NCI-H1417 treated with DMSO at 0.1 percent for 48 hours (cell line): ENCODE measurements around the gene MTTP.

Source experiments
- DNase-seq: peaks from one replicate; lab custom pipeline; 2025; lab: John Stamatoyannopoulos, UW

MTTP gene

DNA sequence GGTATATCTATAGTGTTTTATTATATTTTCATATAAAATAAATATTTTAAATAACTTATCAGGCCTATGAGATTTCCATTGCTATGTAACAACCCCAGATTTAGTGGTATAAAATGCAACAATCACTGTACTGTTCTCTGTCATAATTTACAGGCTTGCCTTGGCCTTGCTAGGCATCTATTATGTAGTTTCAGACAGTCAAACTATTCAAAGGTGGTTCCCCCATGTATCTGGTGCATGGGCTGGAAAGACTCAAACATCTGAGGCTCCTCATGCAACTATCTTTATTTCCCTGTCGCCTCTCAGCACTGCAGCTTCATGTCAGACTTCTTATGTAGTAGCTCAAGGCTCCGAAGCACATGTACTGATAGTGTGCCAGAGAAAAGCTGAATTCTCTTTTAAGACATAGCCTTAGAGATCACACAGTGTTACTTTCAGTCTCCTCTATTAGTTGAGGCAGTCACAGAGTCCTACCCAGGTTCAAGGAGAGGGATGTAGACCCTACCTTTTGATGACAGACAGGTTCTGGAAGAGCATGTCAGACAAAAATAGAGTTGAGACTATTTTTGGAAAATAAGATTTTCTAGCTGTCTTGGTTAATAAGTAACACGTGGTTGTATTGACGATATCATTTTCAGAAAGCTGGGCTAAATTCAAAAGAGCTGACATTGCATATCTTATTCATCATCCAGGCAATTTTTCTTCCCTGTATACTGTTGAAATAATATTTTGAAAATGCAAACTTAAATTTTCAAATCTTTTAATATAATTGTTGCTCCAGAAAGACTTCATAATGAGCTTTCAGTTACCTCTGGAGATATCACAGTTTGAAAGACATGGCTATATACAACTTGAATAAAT lies 19.4 kb downstream of the MTTP start:
- DNase-seq = no peak

DNA sequence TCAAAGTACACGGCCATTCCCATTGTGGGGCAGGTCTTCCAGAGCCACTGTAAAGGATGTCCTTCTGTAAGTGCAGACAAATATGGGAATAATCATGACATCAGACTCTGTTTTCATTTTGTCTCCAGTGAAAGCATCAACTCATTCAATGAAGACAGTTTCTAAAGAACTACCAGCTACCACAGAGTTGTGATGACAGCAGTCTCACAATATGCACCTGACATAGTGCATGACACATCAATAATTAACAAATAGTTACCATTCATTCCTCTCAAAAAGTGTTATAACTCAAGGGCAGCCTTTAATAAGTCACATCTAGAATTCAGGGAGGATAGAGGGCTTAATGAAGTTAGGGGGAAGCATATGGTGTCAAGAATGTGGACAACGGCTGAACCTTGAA lies 20.2 kb downstream of the MTTP start:
- no peak for DNase-seq

DNA sequence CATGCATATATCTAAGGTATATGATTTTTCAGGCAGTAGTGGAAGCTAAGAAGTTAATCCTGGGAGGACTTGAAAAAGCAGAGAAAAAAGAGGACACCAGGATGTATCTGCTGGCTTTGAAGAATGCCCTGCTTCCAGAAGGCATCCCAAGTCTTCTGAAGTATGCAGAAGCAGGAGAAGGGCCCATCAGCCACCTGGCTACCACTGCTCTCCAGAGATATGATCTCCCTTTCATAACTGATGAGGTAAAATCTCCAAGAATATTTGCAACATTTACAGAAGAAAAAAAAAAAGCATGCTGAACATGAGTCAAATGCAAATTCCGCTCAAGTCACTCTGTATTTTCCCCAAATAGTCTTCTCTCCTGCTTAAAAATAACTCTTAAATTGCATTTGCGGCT lies 32.1 kb downstream of the MTTP start:
- DNase-seq = no peak

GRCh38 chr4:99608417-99608816 lies 33.8 kb downstream of the MTTP start:
- no peak for DNase-seq

DNA sequence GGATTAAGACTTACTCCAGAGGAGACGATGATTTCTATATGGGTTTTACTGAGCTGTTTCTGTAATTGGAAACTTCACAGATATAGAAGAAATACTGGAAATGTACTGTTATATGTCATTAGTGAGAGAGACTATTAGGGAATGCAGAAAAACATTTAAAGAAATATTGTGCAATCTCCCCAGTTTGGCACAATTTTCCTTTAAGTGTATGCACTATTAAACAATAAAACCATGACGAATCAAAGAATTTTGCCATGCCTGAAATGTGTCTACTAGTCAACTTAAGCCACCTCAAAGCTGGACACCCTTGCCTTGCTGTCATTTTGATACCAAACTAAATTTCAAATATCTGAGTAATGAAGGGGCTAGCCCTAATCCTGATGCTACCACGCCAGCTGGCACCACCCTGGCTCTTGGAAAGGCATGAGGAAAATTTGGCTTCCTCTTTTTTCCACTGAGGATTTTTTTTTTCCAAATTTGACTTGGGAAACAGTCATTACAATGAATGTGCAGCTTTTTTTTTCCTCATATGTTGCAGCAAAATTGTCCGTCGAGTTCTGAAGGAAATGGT lies 36.1 kb downstream of the MTTP start:
- DNase-seq = no peak

DNA sequence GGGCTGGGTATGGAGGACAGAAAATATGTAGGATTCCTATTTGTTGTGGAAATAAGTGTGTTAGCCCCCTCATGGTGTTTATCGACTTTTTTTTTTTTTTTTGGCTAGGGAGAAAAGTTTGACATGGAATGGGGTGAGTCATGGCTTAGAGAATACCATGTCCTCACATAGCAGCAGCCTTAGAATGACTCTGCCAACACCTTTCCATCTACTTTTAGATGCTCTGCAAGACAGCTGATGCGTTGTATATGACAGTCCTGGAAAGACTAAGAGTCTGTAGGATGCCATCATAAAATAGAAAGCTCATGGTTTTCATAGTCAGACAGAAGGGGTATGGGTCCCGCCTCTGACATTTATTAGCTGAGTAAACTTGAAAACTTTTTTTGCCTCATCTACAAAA lies 37.7 kb downstream of the MTTP start:
- no peak for DNase-seq

DNA sequence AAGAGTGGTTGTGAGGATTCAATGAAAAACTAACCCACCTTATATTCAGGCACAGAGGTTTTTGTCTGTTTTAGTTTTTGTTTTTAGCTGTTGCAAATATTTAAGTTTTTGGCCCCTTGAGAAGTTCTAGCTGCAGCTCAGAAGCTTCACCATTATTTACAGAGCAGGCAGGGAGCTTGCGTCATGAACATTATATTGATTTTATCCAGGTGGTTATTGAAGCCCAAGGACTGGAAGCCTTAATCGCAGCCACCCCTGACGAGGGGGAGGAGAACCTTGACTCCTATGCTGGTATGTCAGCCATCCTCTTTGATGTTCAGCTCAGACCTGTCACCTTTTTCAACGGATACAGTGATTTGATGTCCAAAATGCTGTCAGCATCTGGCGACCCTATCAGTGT lies 38.1 kb downstream of the MTTP start:
- DNase-seq = no peak

DNA sequence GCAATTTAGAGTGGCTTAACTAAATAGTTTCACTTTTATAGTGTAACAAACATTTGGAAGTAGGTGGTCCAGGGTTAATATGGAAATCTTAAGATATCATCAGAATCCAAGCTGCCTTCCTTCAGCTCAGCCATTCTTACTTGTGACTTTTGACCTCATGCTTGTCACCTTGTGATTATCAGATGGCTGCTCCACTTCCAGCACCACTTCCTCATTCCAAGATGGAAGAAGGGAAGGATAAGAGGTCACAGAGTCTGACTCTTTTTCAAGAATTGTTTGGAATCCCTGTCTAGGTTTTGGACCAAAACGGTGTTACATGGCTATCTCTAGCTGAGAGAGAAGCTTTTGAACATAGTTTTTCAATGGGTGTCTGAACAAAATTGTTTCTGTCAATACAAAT lies 39.9 kb downstream of the MTTP start:
- DNase-seq = no peak

DNA sequence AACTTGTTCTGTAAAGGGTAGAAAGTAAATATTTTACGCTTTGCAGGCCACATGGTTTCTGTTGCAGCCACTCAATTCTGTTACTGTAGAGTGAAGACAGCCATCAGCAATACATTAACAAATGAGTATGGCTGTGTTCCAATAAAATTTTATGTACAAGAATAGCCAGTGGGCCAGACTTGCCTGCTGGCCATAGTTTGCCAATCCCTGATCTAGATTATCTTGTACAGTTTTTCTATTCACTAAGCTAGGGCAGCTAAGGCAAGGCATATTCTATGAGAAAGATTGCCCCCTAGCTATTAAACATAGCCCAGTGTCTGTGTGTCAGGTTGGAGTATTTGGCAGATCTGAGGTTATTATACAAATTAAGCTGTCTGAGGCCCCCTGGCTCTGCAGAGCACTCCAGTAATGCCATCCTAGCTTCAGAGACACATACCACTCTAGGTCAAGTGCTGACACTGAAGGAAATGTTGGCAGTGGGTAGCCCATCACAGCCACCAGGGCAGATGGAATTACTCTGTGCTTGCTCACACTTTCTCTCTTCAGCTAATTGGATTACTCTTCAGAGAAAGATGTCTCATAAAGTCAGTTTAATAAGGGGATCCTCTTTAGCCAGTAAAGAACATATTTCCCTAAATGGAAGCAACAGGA lies 40.7 kb downstream of the MTTP start:
- DNase-seq = no peak

DNA sequence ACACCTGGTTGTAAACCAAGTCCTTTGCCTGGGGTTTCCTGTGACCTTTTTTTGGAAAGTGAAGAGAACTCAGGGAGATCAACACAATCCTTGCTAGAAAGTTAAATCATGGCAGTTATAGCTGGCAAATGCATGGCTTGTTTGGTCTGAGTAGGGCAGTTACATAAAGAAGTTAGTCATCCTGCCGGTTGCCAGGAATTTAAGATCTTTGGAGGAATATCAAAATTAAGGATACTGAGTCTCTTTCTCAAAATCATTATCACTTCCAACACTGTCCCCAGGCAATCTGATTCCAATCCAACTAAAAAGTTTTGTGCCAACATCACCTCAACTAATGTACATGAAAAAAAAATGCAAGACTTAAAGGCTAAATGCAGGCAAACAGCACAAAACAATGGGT lies 42.8 kb downstream of the MTTP start:
- no peak for DNase-seq

- no peak for DNase-seq
Observed at GRCh38 chr4:99622341-99622740, 47.7 kb downstream of the MTTP start.

- no peak for DNase-seq
Observed at GRCh38 chr4:99624141-99624719, 49.6 kb downstream of the MTTP start.

DNA sequence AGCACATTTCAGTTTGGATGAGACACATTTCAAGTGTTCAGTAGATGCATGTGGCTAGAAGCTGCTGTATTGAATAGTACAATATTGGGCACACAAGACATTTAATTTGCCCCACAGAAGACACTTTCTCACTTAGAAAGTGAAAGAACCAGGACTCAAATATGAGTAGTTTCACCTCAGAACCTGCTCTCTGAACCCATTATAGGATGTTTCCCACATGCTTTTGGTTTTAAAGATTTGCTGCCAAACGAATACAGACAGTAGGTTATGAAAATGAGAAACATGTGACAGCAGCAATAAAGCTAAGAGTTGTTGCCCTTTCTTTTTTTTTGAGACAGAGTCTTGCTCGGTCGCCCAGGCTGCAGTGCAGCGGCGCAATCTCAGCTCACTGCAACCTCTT lies 50.7 kb downstream of the MTTP start:
- DNase-seq = no peak

DNA sequence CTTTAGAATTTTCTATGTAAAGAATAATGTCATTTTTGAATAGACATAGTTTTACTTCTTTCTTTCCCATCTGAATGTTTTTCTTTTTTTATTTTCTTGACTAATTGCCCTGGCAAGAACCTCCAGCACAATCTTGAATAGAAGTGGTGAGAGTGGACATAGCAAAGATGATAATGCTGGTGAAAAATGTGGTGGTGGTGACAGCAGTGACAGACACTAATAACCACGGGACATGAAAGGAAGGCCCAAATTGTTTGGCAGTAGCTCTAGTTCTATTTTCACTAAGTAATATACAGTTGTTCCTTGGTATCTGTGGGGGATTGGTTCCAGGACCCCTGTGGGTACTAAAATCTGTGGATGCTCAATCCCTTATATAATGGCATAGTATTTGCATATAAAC lies 53.4 kb downstream of the MTTP start:
- no peak for DNase-seq

DNA sequence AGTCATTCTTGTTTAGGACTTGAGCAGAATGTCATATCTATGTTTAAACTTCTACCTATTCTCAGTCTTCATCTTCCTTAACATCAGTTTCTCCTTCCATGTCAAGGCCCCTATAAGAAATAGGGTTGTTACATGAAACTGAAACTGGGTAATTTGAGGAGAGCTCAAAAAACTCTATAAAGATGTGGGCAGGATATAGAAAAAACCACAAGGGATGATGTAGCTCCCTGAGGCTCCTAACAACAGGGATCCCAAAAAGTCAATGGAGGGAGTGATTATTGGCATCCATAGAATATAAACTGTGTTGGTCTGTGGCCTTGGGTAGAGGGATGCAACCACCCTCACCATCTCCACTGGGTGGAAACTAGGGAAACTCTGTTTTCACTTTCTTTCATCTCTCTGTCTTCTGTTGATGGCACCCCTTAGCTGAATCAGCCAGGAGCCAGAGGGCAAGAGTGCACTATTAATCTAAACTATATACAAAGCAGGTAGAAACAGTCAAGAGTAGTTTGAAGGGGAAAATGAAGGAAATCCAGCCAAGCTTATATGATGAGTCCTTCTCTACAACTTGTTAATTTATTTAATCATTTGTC lies 55.4 kb downstream of the MTTP start:
- DNase-seq = no peak

GRCh38 chr4:99630857-99631360 lies 56.3 kb downstream of the MTTP start:
- DNase-seq = no peak

DNA sequence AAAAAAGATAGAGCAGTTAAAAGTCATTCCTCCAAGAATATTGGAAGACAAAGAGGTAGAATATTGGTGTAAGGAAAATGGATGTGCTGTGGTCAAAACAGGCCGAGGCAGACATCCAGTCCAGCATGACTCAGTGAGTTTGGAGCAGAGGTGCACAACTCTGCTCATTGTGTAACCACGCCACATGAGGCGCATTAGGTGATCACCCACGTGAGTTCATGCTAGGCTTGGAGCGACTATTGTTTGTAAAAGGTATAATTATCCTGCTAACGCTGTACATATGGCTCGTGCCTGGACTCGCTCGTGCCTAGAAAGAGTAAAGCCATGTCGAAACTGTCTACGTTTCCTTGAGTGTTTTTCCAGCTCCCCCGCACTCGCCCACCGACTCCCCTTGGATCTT lies 59.1 kb downstream of the MTTP start:
- no peak for DNase-seq

- no peak for DNase-seq
Observed at GRCh38 chr4:99634742-99635360, 60.2 kb downstream of the MTTP start.

DNA sequence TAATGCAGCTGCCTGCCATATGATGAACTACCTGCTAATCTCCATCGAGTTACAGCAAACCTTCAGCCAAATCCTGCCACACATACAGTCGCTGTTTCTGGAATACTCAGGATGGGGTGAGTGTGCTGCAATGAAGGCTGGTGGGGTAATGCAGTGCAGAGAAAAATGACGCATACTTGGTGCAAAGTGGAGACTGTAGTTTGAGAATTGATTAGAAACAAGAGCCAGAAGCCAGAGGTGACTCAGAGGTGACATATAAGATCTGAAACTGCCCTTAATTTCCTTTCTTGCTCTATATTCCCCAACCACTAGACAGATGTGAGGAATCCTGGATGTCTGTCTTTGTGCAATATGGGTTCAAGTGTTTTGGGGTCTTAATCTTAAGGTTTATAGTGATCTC lies 61.0 kb downstream of the MTTP start:
- no peak for DNase-seq

DNA sequence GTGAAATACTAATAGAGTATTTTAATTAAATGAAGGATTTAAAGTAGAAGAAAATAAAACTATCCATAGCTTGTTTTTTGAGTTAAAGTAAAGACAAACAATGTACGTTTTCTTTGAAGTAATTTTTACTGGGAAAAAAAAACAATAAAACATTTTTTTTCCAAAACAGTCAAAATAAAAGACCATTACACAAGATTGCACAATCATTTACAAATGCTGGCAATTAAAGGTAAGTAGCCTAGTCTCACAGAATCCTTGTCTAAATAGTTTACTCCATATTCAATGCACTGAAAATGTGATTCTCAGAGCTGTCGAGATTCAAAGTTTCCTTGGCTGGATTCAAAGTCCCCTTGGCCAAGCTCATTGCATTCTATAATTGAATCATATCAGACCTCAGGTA lies 61.8 kb downstream of the MTTP start:
- no peak for DNase-seq

GRCh38 chr4:99637174-99637573 lies 62.5 kb downstream of the MTTP start:
- DNase-seq = no peak

DNA sequence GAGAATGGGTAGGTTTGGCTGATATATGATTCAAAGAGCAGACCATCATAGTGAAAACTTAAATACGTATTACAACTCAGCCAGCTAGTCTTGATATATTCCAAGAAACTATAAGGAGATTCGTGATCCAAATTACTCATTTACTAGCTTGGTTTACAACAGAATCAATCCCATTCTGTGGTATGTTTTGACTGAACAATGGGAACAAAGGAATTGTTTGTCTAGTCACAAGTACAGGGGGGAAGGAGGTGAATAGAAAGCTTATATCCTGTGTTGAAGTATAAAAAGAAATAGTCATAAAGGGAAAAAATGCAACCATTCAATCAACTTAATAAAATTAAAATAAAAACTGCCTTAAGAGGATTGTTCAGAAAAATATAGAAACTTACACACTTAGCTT lies 66.1 kb downstream of the MTTP start:
- DNase-seq = no peak
